T-helper 22 cell (primary cell): ENCODE results near the gene SLC4A1AP.

ENCODE experiments used
- DNase-seq: peaks from one replicate; pipeline ENCODE4 v3.0.0-alpha.2; 2020; ENCODE audit warnings: low read depth

Gene SLC4A1AP

DNA sequence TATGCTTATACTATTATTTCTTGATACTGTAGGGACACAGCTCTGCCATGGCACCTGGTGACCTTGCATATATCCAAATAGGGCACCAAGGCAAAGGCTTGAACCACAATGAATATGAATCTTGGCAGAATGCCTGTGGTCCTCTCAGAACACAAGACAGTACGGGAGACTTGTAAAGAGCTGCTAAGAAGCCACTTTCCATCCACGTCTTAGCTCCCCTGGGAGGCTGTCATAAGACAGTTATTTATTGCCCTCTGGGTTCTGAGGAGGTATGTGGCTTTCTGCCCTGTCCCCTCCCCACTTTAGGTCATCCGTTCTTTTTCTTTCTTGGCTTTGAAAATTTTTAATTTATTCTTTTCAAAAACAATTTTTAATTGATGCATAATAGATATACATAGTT, 78.0 kb downstream of the SLC4A1AP start:
- DNase-seq, result no peak

GRCh38 chr2:27742571-27742970, 78.9 kb downstream of the SLC4A1AP start:
- no peak for DNase-seq
